ENCODE data around the gene LRP8.
"Not testable (repeated sequence)": the region's sequence is repeated elsewhere in the genome, so short reads cannot be mapped to it uniquely, and the experiment has no call there.

The LRP8 gene

DNA sequence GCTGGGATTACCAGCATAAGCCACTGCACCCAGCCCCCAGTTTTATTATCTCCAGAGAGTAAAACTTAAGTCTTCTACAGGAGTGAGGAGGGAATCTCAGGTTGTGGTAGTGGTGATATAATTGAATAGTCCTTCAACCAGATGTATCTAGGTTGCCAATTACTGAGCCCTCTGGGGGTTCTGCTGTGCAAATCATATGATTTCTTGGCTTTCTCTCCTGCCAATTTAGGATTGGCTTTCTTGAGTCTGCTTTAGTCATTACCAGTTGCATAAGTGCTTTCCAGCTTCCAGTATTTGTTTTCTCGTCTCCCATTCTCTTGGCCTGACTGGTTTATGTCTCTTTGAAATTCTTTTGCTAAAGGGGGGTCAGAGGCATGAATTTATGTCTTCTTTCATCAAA is 120.1 kb downstream of the LRP8 start:
- Histone ChIP-seq H3K4me1 (ENCODE audit: control insufficient read depth in 1 of 2, insufficient read depth in 2 of 2, low read length in 2 of 2) (no peaks in the 10 kb centered on the region), H3K79me2 (ENCODE audit: control insufficient read depth, insufficient read depth, low read length, poor library complexity) (no peaks in the 10 kb centered on the region), H3K36me3 (ENCODE audit: control insufficient read depth in 1 of 2, insufficient read depth in 2 of 2, low read length in 2 of 2) (peaks cover 28 to 44% of the 10 kb centered on the region in 2 experiments), H3K27ac (ENCODE audit: low read depth, low read length) (no peak overlapping the region), H3K9me3 (ENCODE audit: insufficient read depth, low read depth, low read length) (peaks cover 7% of the 10 kb centered on the region), H2AFZ (ENCODE audit: insufficient read depth, low read length, poor library complexity) (no peak overlapping the region), H2AK5ac (ENCODE audit: low read length) (no peak overlapping the region), H2BK120ac (ENCODE audit: insufficient read depth, low read length, poor library complexity) (no peak overlapping the region), H3K79me1 (ENCODE audit: low read length) (no peaks in the 10 kb centered on the region), H2BK12ac (ENCODE audit: low read length) (no peak overlapping the region), H3K9ac (ENCODE audit: low read length) (no peak overlapping the region), H2BK5ac (ENCODE audit: low read depth, low read length, poor library complexity) (no peak overlapping the region), H3K23ac (ENCODE audit: low read length) (no peak overlapping the region), H3K27me3 (ENCODE audit: insufficient read depth, low read length) (no peaks in the 10 kb centered on the region), H3K18ac (ENCODE audit: low read length) (no peak overlapping the region), H3K4ac (ENCODE audit: low read depth, low read length) (no peak overlapping the region), H3K4me3 (ENCODE audit: low read depth, low read length) (no peak overlapping the region), H4K8ac (ENCODE audit: low read depth, low read length) (no peak overlapping the region), H4K91ac (ENCODE audit: low read depth, low read length) (no peak overlapping the region), H3K4me2 (ENCODE audit: low read length) (no peak overlapping the region), H3K14ac (ENCODE audit: low read length) (no peak overlapping the region), H4K12ac (ENCODE audit: low read depth, low read length) (no peak overlapping the region)
- WGBS (ENCODE audit: extremely low coverage, insufficient coverage, insufficient read length): no CpG with 5 or more reads among the region's 1 CpG
- DNase-seq: no peak

DNA sequence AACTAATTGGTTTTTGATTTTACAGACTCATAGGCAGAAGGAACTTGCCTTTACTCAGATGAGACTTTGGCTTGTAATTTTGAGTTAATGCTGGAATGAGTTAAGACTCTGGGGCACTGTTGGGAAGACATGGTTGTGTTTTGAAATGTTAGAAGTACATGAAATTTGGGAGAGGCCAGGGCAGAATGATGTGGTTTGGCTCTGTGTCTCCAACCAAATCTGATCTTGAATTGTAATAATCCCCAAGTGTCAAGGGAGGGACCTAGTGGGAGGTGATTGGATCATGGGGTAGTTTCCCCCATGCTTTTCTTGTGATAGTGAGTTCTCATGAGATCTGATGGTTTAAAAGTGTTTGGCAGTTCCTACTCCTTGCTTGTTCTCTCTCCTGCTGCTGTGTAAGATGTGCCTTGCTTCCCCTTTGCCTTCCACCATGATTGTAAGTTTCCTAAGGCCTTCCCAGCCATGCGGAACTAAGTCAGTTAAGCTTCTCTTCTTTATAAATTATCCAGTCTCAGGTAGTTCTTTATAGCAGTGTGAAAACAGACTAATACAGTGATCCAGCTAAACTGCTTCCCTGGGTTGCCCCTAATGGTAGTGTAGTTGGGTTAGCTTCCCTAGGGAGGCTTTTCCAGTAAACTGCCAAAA is 121.0 kb downstream of the LRP8 start:
- no peak overlapping the region for H4K12ac ChIP-seq (ENCODE audit: low read depth, low read length)
- no peak overlapping the region for H2AK5ac ChIP-seq (ENCODE audit: low read length)
- H3K4me2 ChIP-seq (ENCODE audit: low read length): no peak overlapping the region
- no peak overlapping the region for H2BK12ac ChIP-seq (ENCODE audit: low read length)
- no peaks in the 10 kb centered on the region for H3K79me2 ChIP-seq (ENCODE audit: control insufficient read depth, insufficient read depth, low read length, poor library complexity)
- no peak overlapping the region for H3K4ac ChIP-seq (ENCODE audit: low read depth, low read length)
- no peak overlapping the region for H2BK5ac ChIP-seq (ENCODE audit: low read depth, low read length, poor library complexity)
- H3K9ac ChIP-seq (ENCODE audit: low read length): no peak overlapping the region
- peaks cover 28 to 48% of the 10 kb centered on the region in 2 experiments for H3K36me3 ChIP-seq (ENCODE audit: control insufficient read depth in 1 of 2, insufficient read depth in 2 of 2, low read length in 2 of 2)
- H3K79me1 ChIP-seq (ENCODE audit: low read length): no peaks in the 10 kb centered on the region
- H3K27me3 ChIP-seq (ENCODE audit: insufficient read depth, low read length): no peaks in the 10 kb centered on the region
- H3K4me1 ChIP-seq (ENCODE audit: control insufficient read depth in 1 of 2, insufficient read depth in 2 of 2, low read length in 2 of 2): no peaks in the 10 kb centered on the region
- no peak overlapping the region for H4K91ac ChIP-seq (ENCODE audit: low read depth, low read length)
- H2AFZ ChIP-seq (ENCODE audit: insufficient read depth, low read length, poor library complexity): no peak overlapping the region
- H3K27ac ChIP-seq (ENCODE audit: low read depth, low read length): no peak overlapping the region
- H3K4me3 ChIP-seq (ENCODE audit: low read depth, low read length): no peak overlapping the region
- H4K8ac ChIP-seq (ENCODE audit: low read depth, low read length): no peak overlapping the region
- peaks cover 7% of the 10 kb centered on the region for H3K9me3 ChIP-seq (ENCODE audit: insufficient read depth, low read depth, low read length)
- no CpG with 5 or more reads among the region's 1 CpG for WGBS (ENCODE audit: extremely low coverage, insufficient coverage, insufficient read length)
- no peak for DNase-seq
- no peak overlapping the region for H3K23ac ChIP-seq (ENCODE audit: low read length)
- H3K14ac ChIP-seq (ENCODE audit: low read length): no peak overlapping the region
- no peak overlapping the region for H2BK120ac ChIP-seq (ENCODE audit: insufficient read depth, low read length, poor library complexity)
- no peak overlapping the region for H3K18ac ChIP-seq (ENCODE audit: low read length)

DNA sequence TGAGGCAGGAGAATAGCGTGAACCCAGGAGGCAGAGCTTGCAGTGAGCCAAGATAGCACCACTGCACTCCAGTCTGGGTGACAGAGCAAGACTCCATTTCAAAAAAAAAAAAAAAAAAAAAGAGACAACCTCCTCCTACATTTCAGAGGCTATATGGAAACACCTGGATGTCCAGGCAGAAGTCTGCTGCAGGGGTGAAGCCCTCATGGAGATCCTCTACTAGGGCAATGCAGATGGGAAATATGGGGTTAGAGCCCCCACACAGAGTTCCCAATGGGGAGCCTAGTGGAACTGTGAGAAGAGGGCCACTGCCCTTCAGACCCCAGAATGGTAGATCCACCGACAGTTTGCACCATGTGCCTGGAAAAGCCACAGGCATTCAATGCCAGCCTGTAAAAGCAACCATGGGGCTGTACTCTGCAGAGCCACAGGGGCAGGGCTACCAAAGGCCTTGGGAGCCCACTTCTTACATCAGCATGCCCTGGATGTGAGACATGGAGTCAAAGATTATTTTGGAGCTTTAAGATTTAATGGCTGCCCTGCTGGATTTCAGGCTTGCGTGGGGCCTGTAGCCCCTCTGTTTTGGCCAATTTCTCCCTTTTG is 121.7 kb downstream of the LRP8 start:
- H3K18ac ChIP-seq (ENCODE audit: low read length); H3K4me2 ChIP-seq (ENCODE audit: low read length); DNase-seq; H3K27me3 ChIP-seq (ENCODE audit: insufficient read depth, low read length); H2AK5ac ChIP-seq (ENCODE audit: low read length); H3K9me3 ChIP-seq (ENCODE audit: insufficient read depth, low read depth, low read length); H3K4me3 ChIP-seq (ENCODE audit: low read depth, low read length); H3K79me1 ChIP-seq (ENCODE audit: low read length); H2BK5ac ChIP-seq (ENCODE audit: low read depth, low read length, poor library complexity); H3K23ac ChIP-seq (ENCODE audit: low read length); H3K27ac ChIP-seq (ENCODE audit: low read depth, low read length); H3K4me1 ChIP-seq (ENCODE audit: control insufficient read depth in 1 of 2, insufficient read depth in 2 of 2, low read length in 2 of 2); H2AFZ ChIP-seq (ENCODE audit: insufficient read depth, low read length, poor library complexity); H2BK120ac ChIP-seq (ENCODE audit: insufficient read depth, low read length, poor library complexity); H4K8ac ChIP-seq (ENCODE audit: low read depth, low read length); H3K79me2 ChIP-seq (ENCODE audit: control insufficient read depth, insufficient read depth, low read length, poor library complexity); H4K91ac ChIP-seq (ENCODE audit: low read depth, low read length); H3K4ac ChIP-seq (ENCODE audit: low read depth, low read length); H3K9ac ChIP-seq (ENCODE audit: low read length); H3K14ac ChIP-seq (ENCODE audit: low read length); H2BK12ac ChIP-seq (ENCODE audit: low read length); H4K12ac ChIP-seq (ENCODE audit: low read depth, low read length): not testable (repeated sequence)
- no CpG with 5 or more reads among the region's 3 CpGs for WGBS (ENCODE audit: extremely low coverage, insufficient coverage, insufficient read length)
- H3K36me3 ChIP-seq (ENCODE audit: control insufficient read depth in 1 of 2, insufficient read depth in 2 of 2, low read length in 2 of 2): peaks cover 28 to 46% of the 10 kb centered on the region in 2 experiments

DNA sequence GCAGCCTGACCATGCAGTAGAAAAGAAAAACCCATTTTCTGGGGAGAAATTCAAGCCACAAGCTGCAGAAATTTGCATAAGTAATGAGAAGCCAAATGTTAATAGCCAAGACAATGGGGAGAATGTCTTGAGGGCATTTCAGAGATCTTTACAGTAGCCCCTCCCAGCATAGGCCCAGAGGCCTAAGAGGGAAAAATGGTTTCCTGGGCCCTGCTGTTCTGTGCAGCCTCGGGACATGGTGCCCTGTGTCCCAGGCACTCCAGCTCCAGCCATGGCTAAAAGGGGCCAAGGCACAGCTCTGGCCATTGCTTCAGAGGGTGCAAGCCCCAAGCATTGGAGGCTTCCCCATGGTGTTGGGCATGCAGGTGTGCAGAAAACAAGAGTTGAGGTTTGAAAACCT is 122.4 kb downstream of the LRP8 start:
- not testable (repeated sequence) for H3K4me2 ChIP-seq (ENCODE audit: low read length); H3K9me3 ChIP-seq (ENCODE audit: insufficient read depth, low read depth, low read length); H3K4ac ChIP-seq (ENCODE audit: low read depth, low read length); H4K8ac ChIP-seq (ENCODE audit: low read depth, low read length); H3K79me1 ChIP-seq (ENCODE audit: low read length); H2AFZ ChIP-seq (ENCODE audit: insufficient read depth, low read length, poor library complexity); H2AK5ac ChIP-seq (ENCODE audit: low read length); H3K4me1 ChIP-seq (ENCODE audit: control insufficient read depth in 1 of 2, insufficient read depth in 2 of 2, low read length in 2 of 2); H3K79me2 ChIP-seq (ENCODE audit: control insufficient read depth, insufficient read depth, low read length, poor library complexity); H2BK12ac ChIP-seq (ENCODE audit: low read length); H3K27me3 ChIP-seq (ENCODE audit: insufficient read depth, low read length); H3K14ac ChIP-seq (ENCODE audit: low read length); H4K12ac ChIP-seq (ENCODE audit: low read depth, low read length); H3K18ac ChIP-seq (ENCODE audit: low read length); H3K23ac ChIP-seq (ENCODE audit: low read length); H3K9ac ChIP-seq (ENCODE audit: low read length); H3K27ac ChIP-seq (ENCODE audit: low read depth, low read length); H4K91ac ChIP-seq (ENCODE audit: low read depth, low read length); H2BK120ac ChIP-seq (ENCODE audit: insufficient read depth, low read length, poor library complexity); DNase-seq; H2BK5ac ChIP-seq (ENCODE audit: low read depth, low read length, poor library complexity); H3K4me3 ChIP-seq (ENCODE audit: low read depth, low read length)
- peaks cover 21 to 44% of the 10 kb centered on the region in 2 experiments for H3K36me3 ChIP-seq (ENCODE audit: control insufficient read depth in 1 of 2, insufficient read depth in 2 of 2, low read length in 2 of 2)
- no CpG with 5 or more reads among the region's 1 CpG for WGBS (ENCODE audit: extremely low coverage, insufficient coverage, insufficient read length)
